ENCODE measurements around the gene SIGLEC10.

GRCh38 chr19:51402117-51402516 is 15.3 kb downstream of the SIGLEC10 start:
- TF ChIP-seq POLR2AphosphoS5 (IDR thresholded peaks at IDR 0.05) (no peak), CTCF (IDR thresholded peaks at IDR 0.05 in 8 of 11, conservative IDR thresholded peaks at IDR 0.05 in 3 of 11) (no peak), POLR2A (IDR thresholded peaks at IDR 0.05) (no peak)
